Fibroblast of villous mesenchyme (primary cell): ENCODE measurements around the gene ZSWIM8. TPM values are rescaled to one million over a fixed set of nuclear protein-coding genes. Genes with fewer than 3 reads are reported as not detected.

ENCODE experiments used
- DNase-seq: peaks from one replicate; pipeline ENCODE4 v3.0.0-alpha.2; 2010; ENCODE audit warnings: low read depth
- H3K4me3 ChIP-seq: 2 replicates; pipeline ENCODE4 v1.5.1; 2011; ENCODE audit warnings: low read depth, mild to moderate bottlenecking, low read length
- total RNA-seq: library from RNA; depleted of rRNA; stranded (reverse); fragments of >200 nt; gene quantifications from 2 replicates; pipeline ENCODE4 v1.2.3, GENCODE V29; 2012
- TF ChIP-seq, protein P1 (sequence below): IDR thresholded peaks from 2 replicates; pipeline ENCODE4 v1.5.1; 2012; ENCODE audit warnings: low read depth, mild to moderate bottlenecking, low read length; ENCODE audit not compliant: insufficient read depth

The ZSWIM8 gene
- total RNA-seq, 1 donor, result 82.5 TPM

DNA sequence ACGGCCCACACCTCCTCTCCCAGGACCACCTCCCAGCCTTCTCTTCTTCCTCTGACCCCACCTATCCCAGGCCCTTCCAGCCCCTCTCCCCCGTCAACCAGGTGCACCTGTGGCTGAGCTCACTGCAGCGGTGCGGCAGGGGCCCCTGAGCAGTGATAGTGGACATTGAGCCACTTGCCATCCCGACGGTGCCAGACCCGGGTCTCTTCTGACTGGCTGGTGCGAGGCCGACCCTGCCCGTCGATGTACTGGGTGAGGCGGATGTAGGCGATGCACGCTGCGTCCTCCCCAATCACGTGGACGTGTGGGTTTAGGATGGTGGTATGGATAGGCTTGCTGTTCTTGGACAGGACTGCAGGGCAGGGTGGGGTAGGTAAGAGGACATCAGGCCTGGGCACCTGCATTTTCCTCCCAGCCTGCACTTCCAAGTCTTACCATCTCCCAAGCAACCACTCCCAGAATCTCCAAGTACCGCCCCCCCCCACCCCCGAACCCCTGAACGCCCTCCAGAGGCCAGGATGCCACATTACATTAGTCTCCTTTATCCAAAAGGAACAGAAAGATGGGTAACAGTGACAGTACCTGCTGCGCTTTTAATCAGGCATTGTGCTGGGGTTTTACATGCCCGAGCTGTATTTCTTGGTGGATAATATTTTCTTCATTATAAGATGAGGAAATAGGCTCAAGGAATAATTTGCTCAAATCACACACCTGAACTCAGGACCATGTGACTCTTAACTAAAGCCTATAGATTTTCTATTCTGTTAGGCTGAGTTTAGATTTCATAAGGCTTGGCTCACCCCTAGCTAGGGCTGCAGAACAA lies 29.7 kb downstream of the ZSWIM8 start:
- no peak for DNase-seq
- H3K4me3 ChIP-seq, result no peak overlapping the region

DNA sequence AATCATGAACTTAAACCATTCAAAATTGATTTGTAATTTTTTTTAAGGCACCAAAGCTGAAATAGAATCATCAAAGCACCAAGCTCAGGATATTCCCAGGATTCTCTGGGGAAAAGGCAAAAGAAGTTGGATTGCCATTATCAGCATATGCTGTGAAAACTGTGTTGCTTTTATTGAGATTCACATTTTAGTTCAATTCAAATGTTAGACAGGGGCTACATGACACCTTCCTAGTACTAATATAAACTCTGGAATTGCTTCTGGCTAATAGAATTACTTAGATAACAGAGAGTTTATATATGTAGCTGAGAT lies 30.3 kb downstream of the ZSWIM8 start:
- DNase-seq, result no peak
- TF ChIP-seq, protein P1, sequence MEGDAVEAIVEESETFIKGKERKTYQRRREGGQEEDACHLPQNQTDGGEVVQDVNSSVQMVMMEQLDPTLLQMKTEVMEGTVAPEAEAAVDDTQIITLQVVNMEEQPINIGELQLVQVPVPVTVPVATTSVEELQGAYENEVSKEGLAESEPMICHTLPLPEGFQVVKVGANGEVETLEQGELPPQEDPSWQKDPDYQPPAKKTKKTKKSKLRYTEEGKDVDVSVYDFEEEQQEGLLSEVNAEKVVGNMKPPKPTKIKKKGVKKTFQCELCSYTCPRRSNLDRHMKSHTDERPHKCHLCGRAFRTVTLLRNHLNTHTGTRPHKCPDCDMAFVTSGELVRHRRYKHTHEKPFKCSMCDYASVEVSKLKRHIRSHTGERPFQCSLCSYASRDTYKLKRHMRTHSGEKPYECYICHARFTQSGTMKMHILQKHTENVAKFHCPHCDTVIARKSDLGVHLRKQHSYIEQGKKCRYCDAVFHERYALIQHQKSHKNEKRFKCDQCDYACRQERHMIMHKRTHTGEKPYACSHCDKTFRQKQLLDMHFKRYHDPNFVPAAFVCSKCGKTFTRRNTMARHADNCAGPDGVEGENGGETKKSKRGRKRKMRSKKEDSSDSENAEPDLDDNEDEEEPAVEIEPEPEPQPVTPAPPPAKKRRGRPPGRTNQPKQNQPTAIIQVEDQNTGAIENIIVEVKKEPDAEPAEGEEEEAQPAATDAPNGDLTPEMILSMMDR, result no peak
- peak overlapping the region; percentile 5 for H3K4me3 ChIP-seq

More for the DNA sequence above, 29.7 kb downstream of the ZSWIM8 start:
- TF ChIP-seq, protein P1, result peak; percentile 20

DNA sequence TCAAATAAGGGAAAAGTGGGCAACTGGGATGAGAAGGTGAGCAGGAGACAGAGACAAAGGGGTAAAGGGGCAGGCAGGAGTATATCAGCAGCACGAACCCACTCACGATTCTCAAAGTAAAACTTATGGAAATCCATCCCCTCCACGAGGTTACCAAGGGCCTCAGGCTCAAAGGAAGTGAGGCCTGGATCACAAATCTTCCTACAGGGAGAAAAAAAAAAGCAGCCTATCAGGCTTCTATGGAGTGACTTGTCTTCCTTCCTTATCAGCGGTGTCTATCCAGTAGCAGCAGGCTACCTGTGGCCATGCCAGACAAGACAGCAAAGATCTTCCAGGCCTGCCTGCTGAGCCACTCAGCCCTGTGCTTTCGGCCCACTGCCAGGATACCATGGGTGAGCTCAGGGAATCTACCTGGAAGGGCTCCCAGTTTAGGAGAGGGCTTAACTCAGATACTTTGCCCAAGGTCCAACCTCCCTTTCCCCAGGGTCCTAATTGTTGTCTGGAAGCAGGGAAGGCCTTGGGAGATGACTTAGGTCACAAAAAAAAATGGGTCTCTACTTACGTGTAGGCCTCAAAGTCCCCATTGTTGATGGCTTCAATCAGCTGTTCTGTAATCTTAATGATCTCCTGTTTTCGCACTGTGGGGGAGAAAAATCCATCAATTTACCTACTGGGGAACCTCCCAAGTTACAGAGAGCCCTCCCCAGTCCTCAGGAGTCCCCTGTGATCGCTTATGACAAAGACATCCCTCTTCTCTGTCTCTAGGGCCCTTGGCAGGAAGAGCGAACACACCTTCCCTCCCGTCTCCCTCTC lies 31.7 kb downstream of the ZSWIM8 start:
- H3K4me3 ChIP-seq, result no peak overlapping the region
- no peak for DNase-seq
- TF ChIP-seq, protein P1, result no peak

DNA sequence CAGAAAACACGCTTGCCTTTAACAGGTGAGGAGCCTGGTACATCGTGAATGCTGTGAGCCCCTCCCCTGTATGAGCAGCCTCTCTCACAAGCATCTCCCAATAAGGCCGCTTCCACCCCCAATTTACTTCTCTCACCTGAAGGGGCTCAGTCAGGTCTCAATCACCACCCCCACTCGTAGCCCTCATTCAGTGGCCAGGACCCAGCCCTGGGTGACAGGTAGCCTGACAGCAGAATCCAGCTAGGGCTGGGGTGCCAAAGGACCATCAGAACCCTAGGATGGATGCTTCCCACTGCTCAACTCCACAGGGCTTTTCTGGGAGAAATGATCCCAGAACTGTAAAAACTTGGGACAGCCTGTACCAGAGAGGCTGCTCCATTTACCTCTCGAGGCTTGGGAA lies 32.4 kb downstream of the ZSWIM8 start:
- H3K4me3 ChIP-seq, result no peak overlapping the region
- no peak for DNase-seq
- TF ChIP-seq, protein P1, result no peak

DNA sequence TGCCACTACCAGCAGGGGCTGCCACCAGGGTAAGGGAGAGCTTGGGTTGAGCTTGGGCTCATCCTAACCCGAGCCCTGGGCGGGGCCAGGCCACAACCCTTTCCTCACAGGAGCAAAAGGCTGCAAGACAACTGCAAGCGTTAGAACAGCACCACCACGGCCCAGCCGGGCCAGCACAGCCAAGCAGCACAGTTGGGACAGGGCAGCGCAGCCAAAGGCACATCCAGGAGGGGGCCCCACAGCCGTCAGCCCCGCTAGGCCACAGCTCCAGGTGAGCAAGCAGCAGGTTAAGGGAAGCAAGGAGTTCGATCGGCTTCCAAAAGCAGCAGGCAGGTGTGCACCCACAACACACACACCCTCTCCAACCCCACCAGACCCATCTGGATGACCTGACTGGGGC lies 33.0 kb downstream of the ZSWIM8 start:
- TF ChIP-seq, protein P1, result no peak
- no peak overlapping the region for H3K4me3 ChIP-seq
- no peak for DNase-seq

DNA sequence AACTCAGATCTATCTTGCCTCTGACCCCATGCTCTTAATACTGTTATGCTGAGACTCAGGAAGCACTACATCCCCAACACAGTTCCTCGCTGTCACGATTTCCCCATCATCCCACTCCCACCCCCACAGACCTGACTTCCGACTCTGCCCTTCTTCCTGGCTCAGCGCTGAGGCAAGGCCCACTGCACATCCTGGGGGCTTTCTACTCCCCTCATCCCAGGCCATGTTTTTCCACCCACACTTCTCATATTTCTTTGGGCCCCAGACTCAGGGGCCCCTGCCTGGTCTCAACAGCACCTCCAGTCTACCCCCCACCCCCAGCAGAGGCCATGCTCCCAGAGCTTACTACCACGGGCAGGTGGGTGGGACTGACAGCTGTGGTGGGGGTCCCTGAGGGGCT lies 33.7 kb downstream of the ZSWIM8 start:
- TF ChIP-seq, protein P1, result no peak
- no peak overlapping the region for H3K4me3 ChIP-seq
- DNase-seq, result no peak
